ENCODE results near the gene PITPNM3. TPM values are rescaled to one million over a fixed set of nuclear protein-coding genes. Genes with fewer than 3 reads are reported as not detected.

The PITPNM3 gene
- total and polyA plus RNA-seq, 2 experiments from 2014 or later = 1.0 to 1.5 TPM

- TF ChIP-seq, protein P1, sequence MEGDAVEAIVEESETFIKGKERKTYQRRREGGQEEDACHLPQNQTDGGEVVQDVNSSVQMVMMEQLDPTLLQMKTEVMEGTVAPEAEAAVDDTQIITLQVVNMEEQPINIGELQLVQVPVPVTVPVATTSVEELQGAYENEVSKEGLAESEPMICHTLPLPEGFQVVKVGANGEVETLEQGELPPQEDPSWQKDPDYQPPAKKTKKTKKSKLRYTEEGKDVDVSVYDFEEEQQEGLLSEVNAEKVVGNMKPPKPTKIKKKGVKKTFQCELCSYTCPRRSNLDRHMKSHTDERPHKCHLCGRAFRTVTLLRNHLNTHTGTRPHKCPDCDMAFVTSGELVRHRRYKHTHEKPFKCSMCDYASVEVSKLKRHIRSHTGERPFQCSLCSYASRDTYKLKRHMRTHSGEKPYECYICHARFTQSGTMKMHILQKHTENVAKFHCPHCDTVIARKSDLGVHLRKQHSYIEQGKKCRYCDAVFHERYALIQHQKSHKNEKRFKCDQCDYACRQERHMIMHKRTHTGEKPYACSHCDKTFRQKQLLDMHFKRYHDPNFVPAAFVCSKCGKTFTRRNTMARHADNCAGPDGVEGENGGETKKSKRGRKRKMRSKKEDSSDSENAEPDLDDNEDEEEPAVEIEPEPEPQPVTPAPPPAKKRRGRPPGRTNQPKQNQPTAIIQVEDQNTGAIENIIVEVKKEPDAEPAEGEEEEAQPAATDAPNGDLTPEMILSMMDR (conservative IDR thresholded peaks at IDR 0.05; ENCODE audit: low read depth in 2 of 2) = no peak
- no peak for TF ChIP-seq EZH2phosphoT487 (IDR thresholded peaks at IDR 0.05; ENCODE audit: unreplicated experiment)
Measured at GRCh38 chr17:6536053-6536452, 20.3 kb downstream of the PITPNM3 start (continued).

DNA sequence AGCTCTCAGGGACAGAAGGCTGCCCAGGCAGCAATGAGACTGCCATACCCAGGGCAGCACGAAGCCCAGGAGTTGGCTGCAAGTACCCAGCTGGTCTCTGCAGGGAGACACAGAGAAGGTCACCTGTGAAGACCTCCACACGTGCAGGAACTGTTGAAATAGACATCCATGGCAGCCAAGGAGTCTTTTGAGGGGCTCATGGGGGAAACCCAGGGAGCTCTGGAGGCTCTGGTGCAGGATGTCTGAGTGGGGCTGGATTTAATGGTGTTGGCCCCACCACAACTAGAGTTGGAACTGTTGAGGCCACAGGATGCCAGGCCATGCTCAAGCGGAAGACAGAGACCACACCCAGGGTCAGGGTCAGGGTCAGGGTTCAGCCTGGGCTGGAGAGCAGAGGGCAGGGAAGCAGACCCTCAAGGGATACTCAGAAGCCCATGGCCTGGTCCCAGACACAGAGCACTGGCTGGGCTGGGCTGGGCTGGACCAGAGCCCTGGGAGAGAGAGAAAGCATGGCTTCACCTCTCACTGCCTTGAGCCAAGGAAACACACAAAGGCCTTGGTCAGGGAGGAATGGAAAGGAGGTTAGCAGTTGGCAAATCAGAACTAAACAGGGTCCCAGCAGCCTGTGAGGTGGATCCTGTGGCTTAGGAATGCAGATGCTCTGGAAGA lies 21.4 kb downstream of the PITPNM3 start:
- Histone ChIP-seq H3K9me2 (ENCODE audit: insufficient read depth) (no peaks in the 10 kb centered on the region), H3K79me2 (replicated peaks; ENCODE audit: insufficient read depth) (no peaks in the 10 kb centered on the region), H3K36me3 (ENCODE audit: insufficient read depth) (no peaks in the 10 kb centered on the region), H3K4me1 (ENCODE audit: insufficient read depth) (peaks cover 9% of the 10 kb centered on the region), H3K4me2 (no peak overlapping the region), H4K20me1 (replicated peaks; ENCODE audit: insufficient read depth) (no peaks in the 10 kb centered on the region), H3F3A (replicated peaks; ENCODE audit: low read depth) (no peaks in the 10 kb centered on the region), H2AFZ (no peak overlapping the region), H3K4me3 (no peak overlapping the region), H3K27me3 (ENCODE audit: insufficient read depth) (no peaks in the 10 kb centered on the region), H3K27ac (ENCODE audit: low read depth) (no peak overlapping the region)
- DNase-seq (ENCODE audit: low spot score) (no peak), ATAC-seq (peak; percentile 40; the same call in 1 of the 3 replicates)
- H3K36me3 Mint-ChIP-seq (ENCODE audit: low read depth) = 0 out of 3 replicates have a peak, but pooled peaks cover 5% of the 10 kb centered on the region
- H3K9me3 Mint-ChIP-seq = peaks cover 15% of the 10 kb centered on the region
- H3K27me3 Mint-ChIP-seq (ENCODE audit: insufficient read depth, low read depth, poor library complexity) = peaks cover 13% of the 10 kb centered on the region
- no peak overlapping the region; the same call in 1 of the 2 replicates for H3K27ac Mint-ChIP-seq
- no peak overlapping the region for H3K4me3 Mint-ChIP-seq
- peaks cover 13% of the 10 kb centered on the region; the same call in 2 of the 3 replicates for H3K4me1 Mint-ChIP-seq
- no peak for TF ChIP-seq STAT1 (IDR thresholded peaks at IDR 0.05; ENCODE audit: unreplicated experiment)
- no peak for TF ChIP-seq ETS1 (IDR thresholded peaks at IDR 0.05)
- TF ChIP-seq ZNF114 (CRISPR knock-in tag; IDR thresholded peaks at IDR 0.05) = no peak
- TF ChIP-seq, protein P2, sequence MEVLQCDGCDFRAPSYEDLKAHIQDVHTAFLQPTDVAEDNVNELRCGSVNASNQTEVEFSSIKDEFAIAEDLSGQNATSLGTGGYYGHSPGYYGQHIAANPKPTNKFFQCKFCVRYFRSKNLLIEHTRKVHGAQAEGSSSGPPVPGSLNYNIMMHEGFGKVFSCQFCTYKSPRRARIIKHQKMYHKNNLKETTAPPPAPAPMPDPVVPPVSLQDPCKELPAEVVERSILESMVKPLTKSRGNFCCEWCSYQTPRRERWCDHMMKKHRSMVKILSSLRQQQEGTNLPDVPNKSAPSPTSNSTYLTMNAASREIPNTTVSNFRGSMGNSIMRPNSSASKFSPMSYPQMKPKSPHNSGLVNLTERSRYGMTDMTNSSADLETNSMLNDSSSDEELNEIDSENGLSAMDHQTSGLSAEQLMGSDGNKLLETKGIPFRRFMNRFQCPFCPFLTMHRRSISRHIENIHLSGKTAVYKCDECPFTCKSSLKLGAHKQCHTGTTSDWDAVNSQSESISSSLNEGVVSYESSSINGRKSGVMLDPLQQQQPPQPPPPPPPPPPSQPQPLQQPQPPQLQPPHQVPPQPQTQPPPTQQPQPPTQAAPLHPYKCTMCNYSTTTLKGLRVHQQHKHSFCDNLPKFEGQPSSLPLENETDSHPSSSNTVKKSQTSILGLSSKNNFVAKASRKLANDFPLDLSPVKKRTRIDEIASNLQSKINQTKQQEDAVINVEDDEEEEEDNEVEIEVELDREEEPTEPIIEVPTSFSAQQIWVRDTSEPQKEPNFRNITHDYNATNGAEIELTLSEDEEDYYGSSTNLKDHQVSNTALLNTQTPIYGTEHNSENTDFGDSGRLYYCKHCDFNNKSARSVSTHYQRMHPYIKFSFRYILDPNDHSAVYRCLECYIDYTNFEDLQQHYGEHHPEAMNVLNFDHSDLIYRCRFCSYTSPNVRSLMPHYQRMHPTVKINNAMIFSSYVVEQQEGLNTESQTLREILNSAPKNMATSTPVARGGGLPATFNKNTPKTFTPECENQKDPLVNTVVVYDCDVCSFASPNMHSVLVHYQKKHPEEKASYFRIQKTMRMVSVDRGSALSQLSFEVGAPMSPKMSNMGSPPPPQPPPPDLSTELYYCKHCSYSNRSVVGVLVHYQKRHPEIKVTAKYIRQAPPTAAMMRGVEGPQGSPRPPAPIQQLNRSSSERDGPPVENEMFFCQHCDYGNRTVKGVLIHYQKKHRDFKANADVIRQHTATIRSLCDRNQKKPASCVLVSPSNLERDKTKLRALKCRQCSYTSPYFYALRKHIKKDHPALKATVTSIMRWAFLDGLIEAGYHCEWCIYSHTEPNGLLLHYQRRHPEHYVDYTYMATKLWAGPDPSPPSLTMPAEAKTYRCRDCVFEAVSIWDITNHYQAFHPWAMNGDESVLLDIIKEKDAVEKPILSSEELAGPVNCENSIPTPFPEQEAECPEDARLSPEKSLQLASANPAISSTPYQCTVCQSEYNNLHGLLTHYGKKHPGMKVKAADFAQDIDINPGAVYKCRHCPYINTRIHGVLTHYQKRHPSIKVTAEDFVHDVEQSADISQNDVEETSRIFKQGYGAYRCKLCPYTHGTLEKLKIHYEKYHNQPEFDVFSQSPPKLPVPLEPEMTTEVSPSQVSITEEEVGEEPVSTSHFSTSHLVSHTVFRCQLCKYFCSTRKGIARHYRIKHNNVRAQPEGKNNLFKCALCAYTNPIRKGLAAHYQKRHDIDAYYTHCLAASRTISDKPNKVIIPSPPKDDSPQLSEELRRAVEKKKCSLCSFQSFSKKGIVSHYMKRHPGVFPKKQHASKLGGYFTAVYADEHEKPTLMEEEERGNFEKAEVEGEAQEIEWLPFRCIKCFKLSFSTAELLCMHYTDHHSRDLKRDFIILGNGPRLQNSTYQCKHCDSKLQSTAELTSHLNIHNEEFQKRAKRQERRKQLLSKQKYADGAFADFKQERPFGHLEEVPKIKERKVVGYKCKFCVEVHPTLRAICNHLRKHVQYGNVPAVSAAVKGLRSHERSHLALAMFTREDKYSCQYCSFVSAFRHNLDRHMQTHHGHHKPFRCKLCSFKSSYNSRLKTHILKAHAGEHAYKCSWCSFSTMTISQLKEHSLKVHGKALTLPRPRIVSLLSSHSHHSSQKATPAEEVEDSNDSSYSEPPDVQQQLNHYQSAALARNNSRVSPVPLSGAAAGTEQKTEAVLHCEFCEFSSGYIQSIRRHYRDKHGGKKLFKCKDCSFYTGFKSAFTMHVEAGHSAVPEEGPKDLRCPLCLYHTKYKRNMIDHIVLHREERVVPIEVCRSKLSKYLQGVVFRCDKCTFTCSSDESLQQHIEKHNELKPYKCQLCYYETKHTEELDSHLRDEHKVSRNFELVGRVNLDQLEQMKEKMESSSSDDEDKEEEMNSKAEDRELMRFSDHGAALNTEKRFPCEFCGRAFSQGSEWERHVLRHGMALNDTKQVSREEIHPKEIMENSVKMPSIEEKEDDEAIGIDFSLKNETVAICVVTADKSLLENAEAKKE (CRISPR knock-in tag; IDR thresholded peaks at IDR 0.05) = no peak
- no peak for TF ChIP-seq ZNF331 (CRISPR knock-in tag; IDR thresholded peaks at IDR 0.05; ENCODE audit: low read depth)
- TF ChIP-seq REST (IDR thresholded peaks at IDR 0.05; ENCODE audit: unreplicated experiment) = no peak
- no peak for TF ChIP-seq NANOG (IDR thresholded peaks at IDR 0.05; ENCODE audit: borderline replicate concordance)
- no peak for TF ChIP-seq CREB1 (CRISPR knock-in tag; IDR thresholded peaks at IDR 0.05; ENCODE audit: low read depth)
- TF ChIP-seq EZH2phosphoT487 (IDR thresholded peaks at IDR 0.05; ENCODE audit: unreplicated experiment) = no peak
- no peak for TF ChIP-seq EZH2 (IDR thresholded peaks at IDR 0.05; ENCODE audit: low read depth, unreplicated experiment)
